Iris pigment epithelial cell (primary cell): ENCODE measurements around the gene ATP13A3.

Experiments used
- DNase-seq: peaks from one replicate; pipeline ENCODE4 v3.0.0-alpha.2; 2011; ENCODE audit warnings: low read depth

The ATP13A3 gene

DNA sequence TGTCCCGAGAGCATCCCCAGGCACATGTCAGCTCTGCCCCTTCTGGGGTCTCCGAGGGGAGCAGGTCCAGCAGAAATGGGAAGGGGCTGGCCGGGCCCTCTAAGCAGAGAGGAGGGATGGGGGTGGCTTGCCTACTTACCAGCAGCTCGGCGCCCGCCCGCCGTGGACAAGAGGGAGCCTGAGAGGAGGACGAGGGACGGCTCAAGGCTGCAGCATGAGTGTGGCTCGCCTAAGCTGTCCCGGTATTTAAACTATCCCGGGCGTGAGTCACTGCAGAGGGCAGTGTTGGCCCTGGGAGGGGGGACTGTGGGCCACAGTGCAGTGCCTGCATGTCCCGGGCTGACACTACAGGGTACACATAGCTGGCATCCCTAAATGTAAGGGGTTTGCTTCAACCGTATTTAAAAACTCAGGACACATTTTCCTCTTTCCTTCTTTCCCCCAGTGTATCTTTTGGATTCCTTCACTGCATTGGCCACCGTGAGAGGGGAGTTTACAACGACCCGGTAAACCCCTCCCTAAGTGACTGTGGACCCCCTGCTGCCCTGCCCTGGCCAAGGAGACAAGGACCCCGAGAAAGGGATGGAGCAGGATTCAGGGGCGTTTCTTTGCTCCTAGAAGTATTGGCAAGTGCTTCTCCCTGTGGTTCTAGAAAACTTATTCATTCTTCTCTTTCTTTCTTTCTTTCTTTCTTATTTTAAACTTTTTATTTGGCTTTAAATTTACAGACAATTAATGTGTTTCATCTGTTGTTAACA, 117.1 kb downstream of the ATP13A3 start, which contains the start of gene LRRC15:
Gene LRRC15, minus strand, starts transcription at position 222 of the 758 bp plus-strand sequence. CDS start 8,700 bp downstream, outside the sequence.
- DNase-seq, result peak; percentile 50

DNA sequence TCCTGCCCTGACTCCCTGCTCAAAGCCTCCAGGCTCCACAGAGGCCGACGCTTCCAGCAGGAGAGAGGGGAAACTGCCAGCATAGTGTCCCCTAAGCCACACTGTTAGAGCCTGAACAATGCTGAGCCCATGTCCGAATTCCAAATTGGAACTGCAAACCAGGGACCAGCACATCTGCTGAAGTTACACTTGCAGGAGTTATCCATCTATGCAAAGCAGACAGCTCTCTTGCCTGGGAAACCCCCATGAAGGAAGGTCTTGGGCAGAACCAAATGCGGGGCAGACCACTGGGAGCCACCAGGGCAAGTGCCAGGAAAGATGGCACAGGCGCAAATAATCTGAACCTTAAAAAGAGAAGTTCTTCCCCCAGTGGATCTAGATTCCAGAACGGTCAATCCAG, 117.9 kb downstream of the ATP13A3 start:
- no peak for DNase-seq

GRCh38 chr3:194367992-194368841, 118.6 kb downstream of the ATP13A3 start:
- DNase-seq, result no peak

DNA sequence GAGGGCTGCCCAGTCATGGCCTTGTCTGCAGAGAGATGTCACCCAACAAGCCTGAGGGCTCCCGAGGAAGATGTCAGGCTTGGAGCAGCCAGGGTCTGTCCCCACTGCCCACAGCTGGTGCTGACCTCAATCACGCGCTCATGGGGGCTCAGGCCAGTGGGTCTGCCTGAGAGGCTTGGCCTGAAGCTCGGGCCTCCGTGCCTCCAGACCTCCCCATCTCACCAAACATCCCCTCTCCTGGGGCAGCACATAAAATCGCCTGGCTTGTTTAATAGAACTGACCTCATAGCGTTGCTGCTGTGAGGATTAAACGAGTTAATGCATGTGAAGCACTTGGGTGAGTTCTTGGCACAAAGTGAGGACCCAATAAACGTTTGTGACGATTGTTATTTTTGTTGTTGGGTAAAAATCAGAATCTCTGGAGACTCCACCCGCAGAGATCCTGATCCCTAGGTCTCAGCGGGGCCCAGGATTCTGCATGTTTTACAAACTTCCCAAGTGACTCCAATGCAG, 120.8 kb downstream of the ATP13A3 start:
- DNase-seq, result no peak

DNA sequence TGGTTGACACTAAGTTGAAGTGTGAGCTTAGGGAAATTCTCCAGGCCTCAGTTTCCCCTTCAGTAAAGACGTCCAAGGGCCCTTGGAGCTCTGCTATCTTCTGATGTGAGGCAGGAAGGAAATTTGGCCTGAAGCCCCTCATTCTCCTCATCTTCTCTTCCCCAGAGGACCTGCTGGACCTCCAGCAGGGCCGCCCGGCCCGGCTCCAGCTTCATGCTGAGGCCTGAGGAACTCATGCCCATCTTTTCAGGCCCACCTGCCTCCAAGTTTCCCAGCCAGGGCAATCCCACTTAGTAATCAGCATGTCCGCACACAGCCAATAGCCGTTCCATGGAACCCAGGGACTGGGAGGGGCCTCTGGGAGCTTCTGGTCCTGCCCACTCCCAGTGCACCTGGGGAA, 121.3 kb downstream of the ATP13A3 start:
- DNase-seq, result no peak

DNA sequence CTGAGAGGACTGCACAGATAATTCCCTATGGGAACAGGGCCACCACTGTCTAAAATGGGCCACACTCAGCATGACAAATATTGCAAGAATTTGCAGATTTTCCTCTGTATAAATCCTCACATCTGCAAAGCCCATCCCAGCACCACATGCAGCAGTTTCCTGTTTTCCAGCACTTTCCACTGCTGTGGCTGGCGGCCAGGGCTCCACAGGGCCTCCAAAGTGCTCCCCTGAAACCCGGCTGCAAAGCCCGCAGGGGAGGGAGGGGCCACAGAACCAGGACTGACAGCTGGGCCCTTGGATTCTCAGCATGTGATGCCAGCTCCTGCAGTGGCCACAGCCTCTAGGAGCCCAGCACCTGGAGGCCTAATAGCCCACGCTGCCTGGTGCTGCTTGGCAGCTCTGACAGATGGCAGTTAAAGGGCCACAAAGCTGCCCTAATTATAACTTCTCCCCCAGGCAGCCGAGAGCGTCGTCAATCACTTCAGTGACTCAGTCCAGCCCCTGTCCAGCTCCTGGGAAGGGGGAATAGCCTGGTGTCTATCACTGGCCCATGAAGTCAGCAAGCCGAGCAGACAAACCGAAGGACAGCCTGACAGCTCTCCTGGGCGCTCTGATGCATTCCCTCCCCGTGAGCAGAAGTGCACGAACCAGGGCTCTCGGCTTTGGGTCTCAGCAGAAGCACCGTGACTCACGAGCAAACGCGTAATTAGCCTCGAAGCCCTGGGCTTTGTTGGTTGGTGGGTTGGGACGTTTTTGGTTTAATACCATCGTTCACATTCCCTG, 122.0 kb downstream of the ATP13A3 start:
- peak; percentile 28 for DNase-seq

GRCh38 chr3:194364314-194364651, 122.5 kb downstream of the ATP13A3 start:
- DNase-seq, result no peak

DNA sequence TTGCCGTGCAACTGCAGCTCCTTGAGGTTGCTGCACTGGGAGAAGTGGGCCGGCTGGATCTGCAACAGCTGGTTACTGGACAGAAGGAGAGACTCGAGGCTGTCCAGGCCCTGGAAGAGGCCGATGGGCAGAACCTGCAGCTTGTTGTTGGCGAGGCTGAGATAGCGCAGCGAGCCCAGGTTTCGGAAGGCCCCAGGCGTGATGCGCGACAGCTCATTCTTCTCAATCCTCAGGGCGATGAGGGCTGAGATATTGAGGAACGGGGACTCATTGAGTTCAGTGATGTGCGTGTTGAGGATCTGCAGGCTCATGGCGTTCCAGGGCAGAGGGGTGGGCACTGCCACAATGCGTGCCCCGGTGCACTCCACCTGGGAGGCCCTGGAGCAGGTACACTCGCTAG, 126.2 kb downstream of the ATP13A3 start:
- no peak for DNase-seq

- no peak for DNase-seq
These were observed 129.1 kb downstream of the ATP13A3 start for GRCh38 chr3:194357681-194358080.

GRCh38 chr3:194355379-194355778, 131.4 kb downstream of the ATP13A3 start:
- DNase-seq, result no peak

DNA sequence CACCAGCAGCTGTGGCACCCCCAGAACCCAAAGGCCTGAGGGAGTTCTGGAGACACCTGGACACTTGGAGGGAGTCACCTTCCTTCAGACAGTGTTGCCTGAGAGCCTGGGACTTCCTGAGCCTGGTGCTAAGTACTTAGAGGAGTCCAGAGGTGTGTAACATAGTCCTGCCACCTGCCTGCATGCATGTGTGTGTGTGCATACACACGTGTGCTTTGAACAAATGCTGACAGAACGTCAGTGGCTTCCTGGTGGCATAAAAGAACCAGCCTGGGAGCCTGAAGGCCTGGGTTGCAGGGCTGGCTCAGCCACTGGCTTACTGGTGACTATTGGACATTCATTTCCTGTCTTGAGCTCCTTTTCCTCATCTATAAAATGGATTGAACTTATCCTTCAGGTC, 132.5 kb downstream of the ATP13A3 start:
- no peak for DNase-seq
